Astrocyte of the spinal cord (primary cell): ENCODE data around the gene CRYBG3.

Source experiments
- DNase-seq: peaks from one replicate; pipeline ENCODE4 v3.0.0; 2011; ENCODE audit warnings: low read depth, low spot score
- H3K4me3 ChIP-seq: 2 replicates; pipeline ENCODE4 v1.5.1; 2011; ENCODE audit warnings: low read depth, mild to moderate bottlenecking, low read length, moderate library complexity
- in situ Hi-C: cut with HindIII; loops from 2 replicates; pipeline ENCODE4 v1.10.0; 2017; ENCODE audit warnings: low sequenced_read_pairs
- TF ChIP-seq, protein P1 (sequence below): IDR thresholded peaks from 2 replicates; pipeline ENCODE4 v1.5.1; 2012; ENCODE audit warnings: low read depth, mild to moderate bottlenecking, low read length, inconsistent platforms

The CRYBG3 gene

GRCh38 chr3:97952872-97953271, 131.1 kb downstream of the CRYBG3 start:
- in situ Hi-C loops = no loop called here
- TF ChIP-seq, protein P1, sequence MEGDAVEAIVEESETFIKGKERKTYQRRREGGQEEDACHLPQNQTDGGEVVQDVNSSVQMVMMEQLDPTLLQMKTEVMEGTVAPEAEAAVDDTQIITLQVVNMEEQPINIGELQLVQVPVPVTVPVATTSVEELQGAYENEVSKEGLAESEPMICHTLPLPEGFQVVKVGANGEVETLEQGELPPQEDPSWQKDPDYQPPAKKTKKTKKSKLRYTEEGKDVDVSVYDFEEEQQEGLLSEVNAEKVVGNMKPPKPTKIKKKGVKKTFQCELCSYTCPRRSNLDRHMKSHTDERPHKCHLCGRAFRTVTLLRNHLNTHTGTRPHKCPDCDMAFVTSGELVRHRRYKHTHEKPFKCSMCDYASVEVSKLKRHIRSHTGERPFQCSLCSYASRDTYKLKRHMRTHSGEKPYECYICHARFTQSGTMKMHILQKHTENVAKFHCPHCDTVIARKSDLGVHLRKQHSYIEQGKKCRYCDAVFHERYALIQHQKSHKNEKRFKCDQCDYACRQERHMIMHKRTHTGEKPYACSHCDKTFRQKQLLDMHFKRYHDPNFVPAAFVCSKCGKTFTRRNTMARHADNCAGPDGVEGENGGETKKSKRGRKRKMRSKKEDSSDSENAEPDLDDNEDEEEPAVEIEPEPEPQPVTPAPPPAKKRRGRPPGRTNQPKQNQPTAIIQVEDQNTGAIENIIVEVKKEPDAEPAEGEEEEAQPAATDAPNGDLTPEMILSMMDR = no peak
- DNase-seq = no peak
- no peak overlapping the region for H3K4me3 ChIP-seq

DNA sequence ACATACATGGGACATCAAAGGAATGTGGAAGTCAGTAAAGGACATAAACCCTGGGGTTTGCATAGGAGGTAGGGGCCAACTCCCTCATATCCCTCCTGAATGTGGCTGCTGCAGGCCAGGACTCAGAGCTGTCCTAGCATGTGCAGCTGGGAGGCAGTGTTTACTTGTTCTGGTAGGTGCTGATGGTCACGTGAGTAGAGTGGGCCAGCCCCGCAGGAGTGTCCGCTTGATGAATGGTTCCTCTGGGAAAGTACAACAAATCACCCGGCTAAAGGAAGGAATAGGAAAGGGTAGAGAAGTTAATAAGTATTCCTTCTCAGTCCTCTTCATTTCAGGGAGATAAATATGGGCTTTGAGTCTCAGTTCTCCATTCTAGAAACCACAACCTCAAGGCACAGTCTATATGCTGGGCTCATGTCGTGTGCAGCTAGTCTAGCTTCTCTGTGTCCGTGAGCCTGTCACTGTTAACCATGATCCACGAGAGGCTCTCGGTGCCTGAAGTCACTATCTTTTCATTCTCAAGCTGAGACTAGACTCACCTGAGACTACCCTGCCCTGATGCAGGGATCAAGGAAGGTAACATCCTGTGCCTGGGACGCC, 132.5 kb downstream of the CRYBG3 start:
- in situ Hi-C loops = no loop called here
- H3K4me3 ChIP-seq = no peak overlapping the region
- DNase-seq = no peak
- TF ChIP-seq, protein P1 = no peak

DNA sequence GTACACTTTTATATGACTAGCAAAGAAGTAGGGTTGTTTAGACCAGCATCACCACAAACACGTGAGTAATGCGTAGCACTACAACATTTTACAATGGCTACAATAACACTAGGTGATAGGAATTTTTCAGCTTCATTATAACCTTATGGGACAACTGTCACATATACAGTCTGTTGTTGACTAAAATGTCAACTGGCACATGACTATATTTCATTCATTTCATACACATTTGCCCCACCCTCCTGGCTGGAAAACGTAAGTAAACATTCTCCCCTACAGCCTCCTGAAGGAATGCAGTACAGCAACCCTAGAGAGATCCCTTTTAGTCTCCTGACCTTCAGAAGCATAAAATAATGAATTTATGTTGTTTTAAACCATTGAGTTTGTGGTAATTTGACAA, 134.2 kb downstream of the CRYBG3 start:
- no peak overlapping the region for H3K4me3 ChIP-seq
- DNase-seq = no peak
- TF ChIP-seq, protein P1 = no peak
- in situ Hi-C loops = no loop called here

DNA sequence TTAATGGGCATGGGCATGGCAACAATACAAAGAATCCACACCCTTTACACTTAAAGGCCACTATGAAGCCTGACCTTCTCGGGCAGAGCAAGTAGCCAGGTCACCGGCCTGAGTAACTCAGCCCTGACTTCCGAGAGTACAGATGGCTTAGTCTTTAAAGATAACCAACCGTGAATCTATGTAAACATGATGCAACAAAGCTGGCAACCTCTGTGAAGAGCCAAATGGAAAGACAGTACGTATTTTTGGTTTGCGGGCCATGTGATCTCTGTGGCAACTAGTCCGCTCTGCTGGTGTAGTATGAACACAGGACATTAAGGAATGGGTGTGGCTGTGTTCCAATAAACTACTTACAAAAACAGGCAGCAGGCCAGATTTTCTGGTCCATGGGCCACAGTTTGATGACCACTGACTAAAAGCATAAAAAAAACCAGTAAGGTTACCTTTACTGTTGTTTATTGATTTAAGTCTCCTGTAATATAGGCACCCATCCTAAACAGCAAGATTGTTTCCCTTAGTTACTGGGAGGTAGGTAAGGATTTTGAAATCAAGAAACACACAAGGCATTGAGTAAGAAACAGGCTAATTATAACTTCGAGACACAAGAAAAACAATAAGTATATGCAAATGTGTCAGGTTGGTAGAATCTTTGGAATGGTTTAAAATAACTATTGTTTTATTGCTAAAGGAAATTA, 136.0 kb downstream of the CRYBG3 start:
- TF ChIP-seq, protein P1 = no peak
- in situ Hi-C loops = no loop called here
- H3K4me3 ChIP-seq = no peak overlapping the region
- no peak for DNase-seq

GRCh38 chr3:97958396-97958795, 136.6 kb downstream of the CRYBG3 start:
- in situ Hi-C loops = no loop called here
- DNase-seq = no peak
- H3K4me3 ChIP-seq = no peak overlapping the region
- TF ChIP-seq, protein P1 = no peak

DNA sequence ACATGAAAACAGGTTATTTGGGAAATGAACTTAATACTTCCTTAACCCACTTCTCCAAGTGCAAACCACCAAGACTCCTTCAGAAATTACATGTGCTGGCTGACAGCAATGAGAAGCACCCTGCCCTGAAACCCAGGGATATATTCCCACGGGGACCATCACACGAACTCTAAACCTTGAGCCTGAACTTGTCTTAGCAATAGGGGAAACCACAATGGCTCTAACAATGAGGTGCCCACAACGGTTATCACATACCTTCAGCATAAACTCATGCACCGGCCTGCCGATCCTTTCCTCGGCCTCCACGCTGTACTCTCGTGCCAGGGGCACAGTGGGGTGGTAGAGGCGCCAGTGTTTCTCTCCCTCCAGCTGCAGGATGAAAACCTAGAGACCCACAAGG, 137.0 kb downstream of the CRYBG3 start:
- TF ChIP-seq, protein P1 = no peak
- in situ Hi-C loops = no loop called here
- DNase-seq = no peak
- H3K4me3 ChIP-seq = no peak overlapping the region
